ENCODE data around the gene SLC12A8.

DNA sequence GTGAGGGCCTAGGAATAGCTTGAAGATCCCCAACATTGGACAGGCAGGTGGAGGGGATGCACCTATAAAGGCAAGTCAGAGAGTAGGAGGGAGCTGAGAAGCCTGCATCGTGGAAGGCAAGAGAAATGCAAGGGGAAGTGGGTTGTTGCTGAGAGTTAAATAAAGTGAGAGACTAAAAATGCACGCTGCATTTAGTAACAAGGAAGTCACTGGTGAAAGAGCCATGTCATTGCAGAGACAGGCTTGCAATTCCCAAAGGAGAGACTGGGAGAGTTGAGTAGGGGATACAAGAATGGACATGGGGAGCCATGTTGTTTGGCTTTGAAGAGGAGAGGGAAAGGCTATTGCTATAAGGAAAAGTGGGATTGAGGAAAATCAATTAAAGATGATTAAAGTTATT lies 79.7 kb downstream of the SLC12A8 start:
- TF ChIP-seq EZH2 (IDR thresholded peaks at IDR 0.05; ENCODE audit: borderline replicate concordance, low read depth, low read length, poor library complexity, severe bottlenecking) = no peak
- TF ChIP-seq CTCF (conservative IDR thresholded peaks at IDR 0.05; ENCODE audit: low read depth, low read length) = no peak
